ENCODE measurements around the gene ATXN2L. TPM values are rescaled to one million over a fixed set of nuclear protein-coding genes. Genes with fewer than 3 reads are reported as not detected.
A peak's percentile ranks its signal among the peaks of the same experiment; 100 is the strongest.

Gene ATXN2L
- total and polyA plus RNA-seq, 2 of the 13 experiments (the other 11 are each of a cell fraction or from before 2014, with no cell fraction given), result 40.8 to 55.1 TPM

GRCh38 chr16:28822520-28823290 is at the start of gene ATXN2L (continued):
- TF ChIP-seq ZNF512B (CRISPR knock-in tag; IDR thresholded peaks at IDR 0.05; ENCODE audit: borderline replicate concordance) (no peak), TP53 (CRISPR knock-in tag; conservative IDR thresholded peaks at IDR 0.05) (no peak; the same call in 1 of the 2 replicates), AHR (CRISPR knock-in tag; IDR thresholded peaks at IDR 0.05) (peak; percentile 95; the same call in 1 of the 2 replicates), SOX6 (IDR thresholded peaks at IDR 0.05) (no peak), SOX6 (CRISPR knock-in tag; IDR thresholded peaks at IDR 0.05) (peak; percentile 80), TGIF2 (CRISPR knock-in tag; IDR thresholded peaks at IDR 0.05) (peak; percentile 79), ZNF713 (CRISPR knock-in tag; IDR thresholded peaks at IDR 0.05) (no peak), HOMEZ (CRISPR knock-in tag; IDR thresholded peaks at IDR 0.05; ENCODE audit: low read depth) (peak; percentile 29), TSC22D2 (CRISPR knock-in tag; IDR thresholded peaks at IDR 0.05; ENCODE audit: borderline replicate concordance) (peak; percentile 91), NFRKB (IDR thresholded peaks at IDR 0.05) (no peak), SP4 (CRISPR knock-in tag; IDR thresholded peaks at IDR 0.05) (peak; percentile 99), HHEX (CRISPR knock-in tag; IDR thresholded peaks at IDR 0.05) (peak; percentile 44; the same call in 1 of the 2 replicates), DNMT1 (CRISPR knock-in tag; IDR thresholded peaks at IDR 0.05) (peak; percentile 91; the same call in 1 of the 2 replicates), ZFP36L1 (CRISPR knock-in tag; IDR thresholded peaks at IDR 0.05) (no peak), ARNTL (CRISPR knock-in tag; IDR thresholded peaks at IDR 0.05) (peak; percentile 83), ZNF709 (CRISPR knock-in tag; IDR thresholded peaks at IDR 0.05) (no peak; the same call in 1 of the 2 replicates), CREM (IDR thresholded peaks at IDR 0.05) (peak; percentile 81; the same call in 1 of the 2 replicates), CREM (CRISPR knock-in tag; IDR thresholded peaks at IDR 0.05) (peak; percentile 65; the same call in 1 of the 2 replicates), ZNF24 (IDR thresholded peaks at IDR 0.05) (peak; percentile 83; the same call in 1 of the 2 replicates), ZC3H13 (CRISPR knock-in tag; IDR thresholded peaks at IDR 0.05) (peak; percentile 91; the same call in 1 of the 2 replicates), ZNF20 (CRISPR knock-in tag; IDR thresholded peaks at IDR 0.05) (no peak), KLF12 (CRISPR knock-in tag; IDR thresholded peaks at IDR 0.05; ENCODE audit: borderline replicate concordance) (peak; percentile 94; the same call in 1 of the 2 replicates), KDM2A (CRISPR knock-in tag; IDR thresholded peaks at IDR 0.05; ENCODE audit: borderline replicate concordance, low read depth) (peak; percentile 100), ZNF616 (CRISPR knock-in tag; IDR thresholded peaks at IDR 0.05; ENCODE audit: low read depth) (no peak), FUBP1 (CRISPR knock-in tag; IDR thresholded peaks at IDR 0.05; ENCODE audit: borderline replicate concordance) (peak; percentile 88; the same call in 1 of the 2 replicates), NR2C2 (CRISPR knock-in tag; IDR thresholded peaks at IDR 0.05; ENCODE audit: borderline replicate concordance) (peak; percentile 73)
